OCI-M2 (cell line): ENCODE data around the gene PKHD1.

Experiments
- DNase-seq: peaks from one replicate; lab custom pipeline; 2025; ENCODE audit not compliant: unreplicated experiment; lab: John Stamatoyannopoulos, UW

PKHD1 gene

GRCh38 chr6:52046456-52046855, 41.0 kb downstream of the PKHD1 start:
- no peak for DNase-seq

DNA sequence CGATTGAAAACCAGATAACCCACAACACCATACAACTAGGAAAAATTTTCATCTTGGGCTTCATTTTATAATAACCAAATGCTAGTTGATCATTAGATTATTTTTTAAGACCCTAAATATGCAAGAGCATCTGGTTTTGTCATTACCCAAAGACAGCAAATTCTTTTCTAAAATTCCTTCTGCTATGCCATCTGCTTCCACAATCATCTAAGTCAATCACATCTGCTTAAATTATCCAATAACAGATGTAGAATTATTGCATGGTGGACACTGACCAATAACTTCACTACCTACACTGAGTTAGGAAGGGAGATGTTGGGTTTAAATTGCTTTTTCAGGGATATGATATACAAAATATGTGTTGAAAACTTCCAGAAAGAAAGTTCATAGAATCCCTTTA, 41.9 kb downstream of the PKHD1 start:
- DNase-seq: no peak

- DNase-seq: no peak
Measured at GRCh38 chr6:52045033-52045432, 42.4 kb downstream of the PKHD1 start.

- no peak for DNase-seq
Measured at GRCh38 chr6:52042141-52042885, 45.1 kb downstream of the PKHD1 start.

DNA sequence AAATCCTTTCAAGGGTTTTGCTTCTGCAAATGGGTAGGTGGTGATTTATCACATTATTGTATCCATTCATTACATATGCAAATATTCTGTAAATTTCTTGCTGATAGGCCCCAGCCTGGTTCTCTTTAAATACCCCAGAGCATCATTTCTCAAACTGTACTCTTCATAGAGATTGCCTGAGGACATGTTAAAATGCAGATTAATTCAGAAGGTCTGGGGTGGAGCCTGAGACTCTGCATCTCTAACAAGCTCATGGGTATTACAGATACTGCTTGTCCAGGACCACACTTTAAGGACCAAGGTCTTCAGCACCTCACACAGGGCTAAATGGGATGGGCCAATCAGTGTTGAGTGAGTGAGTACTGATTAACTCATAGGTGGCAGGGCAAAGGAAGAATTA, 46.3 kb downstream of the PKHD1 start:
- no peak for DNase-seq

DNA sequence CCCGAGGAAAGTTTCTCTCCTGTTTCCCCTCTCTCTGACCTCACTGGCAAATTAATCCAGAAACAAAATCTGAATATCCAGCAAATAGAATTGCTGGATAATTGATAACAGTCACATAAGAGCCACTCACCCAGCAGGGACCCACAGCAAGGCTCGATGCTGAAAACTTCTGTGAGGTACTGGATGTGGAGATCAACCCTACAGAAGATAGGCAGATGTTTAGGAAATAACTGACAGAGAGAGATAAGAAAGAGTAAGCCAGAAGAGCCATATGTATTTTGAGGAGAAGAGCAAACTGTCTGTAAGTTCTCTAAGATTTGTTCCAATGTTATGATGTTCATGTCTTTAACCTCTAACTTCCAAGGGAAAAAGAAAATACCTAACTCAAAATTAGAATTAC, 59.7 kb downstream of the PKHD1 start:
- no peak for DNase-seq

- DNase-seq: no peak
Measured at GRCh38 chr6:52024451-52025068, 62.9 kb downstream of the PKHD1 start.

DNA sequence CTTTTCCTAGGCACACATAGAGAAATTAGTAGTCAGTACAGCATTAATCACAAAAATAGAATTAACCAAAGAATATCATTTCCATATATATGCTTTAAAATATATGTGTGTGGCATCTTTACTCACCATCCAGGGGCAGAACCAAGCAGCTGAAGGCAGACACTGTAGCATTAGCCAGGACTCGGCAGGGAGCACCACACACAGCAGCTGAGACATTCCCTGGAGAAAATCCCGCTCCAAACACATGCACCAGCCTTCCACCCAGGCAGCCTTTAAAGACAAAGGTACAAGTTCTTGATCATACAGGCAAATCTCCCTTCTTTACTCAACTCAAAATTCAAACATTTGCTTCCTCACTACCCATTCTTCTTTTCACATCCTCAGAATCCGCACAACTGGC, 64.7 kb downstream of the PKHD1 start:
- DNase-seq: no peak

- DNase-seq: no peak
Measured at GRCh38 chr6:52020945-52021570, 66.4 kb downstream of the PKHD1 start.

GRCh38 chr6:52019881-52020280, 67.5 kb downstream of the PKHD1 start:
- DNase-seq: no peak

- DNase-seq: no peak
Measured at GRCh38 chr6:52019092-52019491, 68.3 kb downstream of the PKHD1 start.

GRCh38 chr6:52016915-52017748, 70.3 kb downstream of the PKHD1 start:
- no peak for DNase-seq

DNA sequence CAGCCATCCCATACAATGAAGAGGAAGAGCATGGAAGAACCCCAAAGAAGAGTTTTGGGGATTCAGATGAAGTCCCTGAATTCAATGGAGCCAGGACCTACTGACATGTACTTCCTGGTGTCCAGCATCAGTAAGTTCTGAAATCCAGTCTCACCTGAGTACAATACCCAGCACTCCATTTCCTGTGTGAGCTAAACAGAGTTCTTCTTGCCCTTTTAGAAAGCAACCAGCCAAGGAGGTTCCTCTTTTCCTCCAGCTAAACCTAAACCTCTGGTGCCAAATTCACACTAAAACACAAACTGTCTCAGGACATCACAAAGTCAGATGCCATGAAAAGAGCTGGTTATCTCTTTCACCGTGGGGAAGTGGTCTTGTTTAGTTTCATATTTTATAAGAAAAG, 71.5 kb downstream of the PKHD1 start:
- DNase-seq: no peak

- DNase-seq: no peak
Measured at GRCh38 chr6:52014391-52014790, 73.0 kb downstream of the PKHD1 start.

GRCh38 chr6:52013035-52013434, 74.4 kb downstream of the PKHD1 start:
- no peak for DNase-seq

DNA sequence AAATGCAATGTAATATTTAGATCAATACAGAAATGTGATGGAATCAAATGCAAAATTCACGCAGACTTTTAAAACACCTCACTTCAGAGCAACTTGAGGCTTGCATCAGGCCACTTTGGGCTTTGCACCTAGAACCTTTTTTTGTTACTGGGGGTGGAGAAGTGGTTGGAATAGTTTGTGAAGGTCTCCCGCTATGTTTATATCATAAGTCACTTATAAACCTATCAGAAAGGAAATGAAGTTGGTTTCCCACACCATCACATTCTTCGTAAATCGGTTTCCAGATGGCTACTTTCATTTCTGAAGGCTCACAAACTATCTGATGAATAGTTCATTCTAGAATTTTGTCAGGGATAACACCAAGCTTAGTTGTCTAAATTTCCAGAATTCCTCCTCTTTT, 74.8 kb downstream of the PKHD1 start:
- no peak for DNase-seq

DNA sequence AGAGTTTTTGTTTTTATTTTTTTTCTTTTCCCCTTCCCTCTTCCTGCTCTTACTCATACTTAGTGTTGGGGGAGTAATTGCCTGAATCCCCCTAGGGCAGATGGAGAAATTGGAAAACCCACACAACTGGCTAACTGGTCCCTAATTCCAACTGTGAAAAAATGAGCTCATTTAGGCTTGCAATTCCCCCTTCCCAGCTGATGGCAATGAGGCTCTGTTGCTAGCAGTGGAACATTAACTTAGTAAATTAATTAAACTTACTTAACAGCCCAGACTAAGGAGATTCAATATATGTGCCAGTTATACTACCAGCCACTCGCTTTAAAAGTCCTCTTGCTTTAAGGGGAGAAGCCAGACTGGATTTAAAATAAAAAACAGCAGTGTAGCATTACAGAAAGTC, 76.6 kb downstream of the PKHD1 start:
- DNase-seq: no peak

DNA sequence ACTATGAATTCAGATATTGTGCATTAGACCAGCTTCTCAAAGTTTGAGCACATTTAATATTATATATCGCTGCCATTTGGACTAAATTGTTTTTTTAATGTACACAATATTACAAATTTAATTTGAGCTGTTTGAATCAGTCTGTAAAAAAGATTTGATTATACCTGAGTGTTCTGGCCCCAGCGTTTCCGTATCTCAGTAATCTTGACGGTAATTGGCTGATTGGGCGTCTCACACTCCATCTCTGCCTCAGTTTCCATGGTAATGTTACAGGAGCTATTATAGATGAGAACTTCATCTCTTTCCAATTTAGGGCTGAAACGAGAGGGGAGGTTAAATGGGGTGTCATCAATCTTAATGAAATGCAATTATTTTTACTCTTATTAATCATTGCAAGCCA, 77.3 kb downstream of the PKHD1 start:
- DNase-seq: no peak

DNA sequence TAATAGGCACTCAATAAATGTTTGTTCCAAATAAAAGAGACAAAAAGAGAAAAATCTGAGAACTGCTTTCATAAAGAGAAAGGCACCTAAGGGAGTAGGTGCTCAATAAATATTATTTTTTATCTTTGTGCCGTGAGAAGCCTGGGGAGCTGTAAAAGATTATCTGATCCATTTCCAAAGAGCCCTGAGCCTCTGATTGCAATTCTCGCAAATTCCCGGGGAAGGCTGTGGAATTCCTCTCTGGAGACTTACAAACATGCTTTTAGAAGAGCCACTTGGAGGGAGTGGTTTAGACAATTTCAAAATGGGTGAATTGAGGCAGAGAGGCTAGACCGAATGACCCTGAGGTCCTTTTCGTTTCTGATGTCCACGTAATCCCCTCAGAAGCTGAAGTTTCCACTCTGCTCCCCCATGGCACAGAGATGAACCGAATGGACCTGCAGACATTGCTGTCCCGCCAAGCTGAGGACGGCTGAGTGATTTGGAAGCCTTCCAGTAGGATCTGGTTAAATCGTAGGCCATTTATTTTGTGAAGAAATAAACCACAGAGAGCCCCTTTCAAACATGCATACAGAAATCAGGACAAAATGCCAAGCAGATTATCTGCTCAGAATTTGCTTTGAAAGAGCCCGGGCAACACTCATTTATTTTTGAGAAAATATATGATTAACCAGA, 77.8 kb downstream of the PKHD1 start:
- no peak for DNase-seq

DNA sequence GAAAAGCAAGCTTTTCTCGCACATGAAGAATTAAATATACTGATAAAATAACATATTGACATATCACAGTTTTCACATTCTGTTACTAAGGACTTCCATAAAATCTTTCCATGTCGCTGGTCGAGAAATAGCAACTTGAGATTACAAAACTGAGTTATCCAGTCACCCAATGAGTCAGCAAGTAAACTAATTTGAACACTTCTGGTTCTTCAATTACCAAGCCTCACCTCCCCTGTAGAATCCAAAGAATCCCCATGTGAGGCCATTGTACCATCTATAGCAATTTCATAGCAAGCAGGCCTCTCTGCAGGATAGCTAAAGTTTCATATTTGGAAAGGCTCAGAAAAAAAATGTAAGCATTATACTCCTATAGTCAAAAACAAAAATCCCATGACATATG, 87.3 kb downstream of the PKHD1 start:
- no peak for DNase-seq

DNA sequence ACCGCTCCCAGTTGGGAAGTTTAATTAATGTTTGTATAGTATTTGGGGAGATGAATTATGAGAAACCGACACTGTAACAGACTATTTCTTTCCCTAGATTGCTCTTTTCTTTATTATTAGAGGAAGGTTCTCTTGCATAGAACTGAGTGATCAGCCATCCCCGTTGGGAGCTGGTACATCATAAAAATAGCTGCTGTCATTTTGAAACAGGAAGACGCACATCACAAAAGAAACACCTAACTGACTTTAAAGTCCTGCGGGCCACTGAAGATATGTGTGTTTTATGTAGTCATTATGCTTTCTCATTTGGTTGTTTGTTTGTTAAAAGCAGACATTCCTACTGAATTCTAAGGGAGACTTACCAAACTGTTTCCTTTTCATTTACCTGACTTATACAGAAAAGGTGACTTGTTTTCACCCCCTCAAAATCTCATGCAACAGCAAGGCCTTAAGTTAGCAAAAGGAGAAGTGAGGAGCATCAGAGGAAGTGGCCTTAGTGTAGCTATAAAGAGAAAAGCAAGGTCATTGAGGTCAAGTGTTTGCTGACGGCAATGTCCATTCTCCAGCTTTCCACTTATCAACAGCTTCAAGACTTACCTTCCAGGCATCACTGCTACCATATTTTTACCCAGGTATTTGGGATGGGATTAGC, 91.0 kb downstream of the PKHD1 start:
- no peak for DNase-seq
